GM12878 (cell line): ENCODE measurements around the gene ERC2.

Source experiments
- CBX5 ChIP-seq: sonication (generic); IDR thresholded peaks from 2 replicates; pipeline ENCODE4 v1.6.1; 2016; ENCODE audit warnings: low read depth, moderate library complexity, mild to moderate bottlenecking, inconsistent platforms
- CREB1 ChIP-seq: IDR thresholded peaks from 2 replicates; pipeline ENCODE4 v1.6.1; 2012; ENCODE audit warnings: low read depth, mild to moderate bottlenecking, inconsistent platforms
- ESRRA ChIP-seq: IDR thresholded peaks from 2 replicates; pipeline ENCODE4 v1.6.1; 2012; ENCODE audit warnings: mild to moderate bottlenecking, low read length, improper control_type of control experiment
- EZH2 ChIP-seq: IDR thresholded peaks from 2 replicates; pipeline ENCODE4 v1.6.1; 2012; ENCODE audit warnings: low read depth, mild to moderate bottlenecking, control low read depth, inconsistent platforms, low read length, borderline replicate concordance; ENCODE audit not compliant: control insufficient read depth
- POLR2A ChIP-seq: IDR thresholded peaks from 2 replicates; pipeline ENCODE4 v1.6.1; 2011; ENCODE audit warnings: low read depth, mild to moderate bottlenecking, low read length
- POLR2AphosphoS5 ChIP-seq: IDR thresholded peaks from 2 replicates; pipeline ENCODE4 v1.6.1; 2011; ENCODE audit warnings: mild to moderate bottlenecking, low read length, inconsistent platforms
- SIN3A ChIP-seq: IDR thresholded peaks from 2 replicates; pipeline ENCODE4 v1.6.1; 2012; ENCODE audit warnings: low read depth, low read length, improper control_type of control experiment
- SP1 ChIP-seq: IDR thresholded peaks from one replicate; pipeline ENCODE4 v1.6.1; 2011; ENCODE audit warnings: low read depth, low read length
- SRF ChIP-seq, 2 experiments: IDR thresholded peaks; 2 replicates each; pipeline ENCODE4 v1.6.1; 2011; ENCODE audit warnings: low read depth in 2 of 2, low read length in 2 of 2, mild to moderate bottlenecking in 1 of 2, moderate library complexity in 1 of 2
- TF ChIP-seq, protein P1 (sequence below), 3 experiments: IDR thresholded peaks in 2 of 3; conservative IDR thresholded peaks in 1 of 3; 2 replicates each; pipeline ENCODE4 v1.5.1; 2011; ENCODE audit warnings: low read depth in 3 of 3, low read length in 3 of 3, mild to moderate bottlenecking in 3 of 3, control low read depth in 2 of 3, moderate library complexity in 2 of 3, inconsistent platforms in 1 of 3, mixed read lengths in 1 of 3; ENCODE audit not compliant: control insufficient read depth in 2 of 3, insufficient read depth in 1 of 3; ENCODE audit errors: extremely low read depth in 1 of 3
- TF ChIP-seq, protein P2 (sequence below): fragments of 450-650 bp; IDR thresholded peaks from 2 replicates; pipeline ENCODE4 v1.6.1; 2017; ENCODE audit warnings: mild to moderate bottlenecking, low read depth, inconsistent platforms; ENCODE audit not compliant: poor library complexity, severe bottlenecking

DNA sequence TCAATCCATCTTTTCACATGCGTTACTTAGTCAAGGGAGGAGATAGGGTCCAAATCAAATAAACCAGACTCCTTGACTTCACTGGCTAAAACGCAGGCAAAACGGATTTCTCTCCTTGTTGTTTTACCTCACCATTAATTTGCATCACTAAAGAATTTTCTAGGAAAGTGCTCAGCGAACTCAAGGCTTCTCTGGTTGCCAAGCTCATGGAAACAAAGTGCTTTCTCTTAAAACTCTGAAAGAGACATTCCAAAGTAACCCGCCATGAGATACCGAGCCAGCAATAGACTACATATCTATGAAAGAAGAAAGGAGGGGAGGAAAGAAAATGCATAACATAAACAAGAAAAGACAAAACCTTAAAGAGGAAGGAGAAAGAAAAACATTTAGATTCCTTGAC is 769.4 kb downstream of the ERC2 start:
- TF ChIP-seq CREB1 (no peak), POLR2A (no peak), CBX5 (no peak), ESRRA (no peak), EZH2 (no peak), SIN3A (no peak), SP1 (no peak), POLR2AphosphoS5 (no peak), SRF (IDR thresholded peaks at IDR 0.05; ENCODE audit: low read depth in 2 of 2, low read length in 2 of 2) (no peak)
- TF ChIP-seq, protein P1, sequence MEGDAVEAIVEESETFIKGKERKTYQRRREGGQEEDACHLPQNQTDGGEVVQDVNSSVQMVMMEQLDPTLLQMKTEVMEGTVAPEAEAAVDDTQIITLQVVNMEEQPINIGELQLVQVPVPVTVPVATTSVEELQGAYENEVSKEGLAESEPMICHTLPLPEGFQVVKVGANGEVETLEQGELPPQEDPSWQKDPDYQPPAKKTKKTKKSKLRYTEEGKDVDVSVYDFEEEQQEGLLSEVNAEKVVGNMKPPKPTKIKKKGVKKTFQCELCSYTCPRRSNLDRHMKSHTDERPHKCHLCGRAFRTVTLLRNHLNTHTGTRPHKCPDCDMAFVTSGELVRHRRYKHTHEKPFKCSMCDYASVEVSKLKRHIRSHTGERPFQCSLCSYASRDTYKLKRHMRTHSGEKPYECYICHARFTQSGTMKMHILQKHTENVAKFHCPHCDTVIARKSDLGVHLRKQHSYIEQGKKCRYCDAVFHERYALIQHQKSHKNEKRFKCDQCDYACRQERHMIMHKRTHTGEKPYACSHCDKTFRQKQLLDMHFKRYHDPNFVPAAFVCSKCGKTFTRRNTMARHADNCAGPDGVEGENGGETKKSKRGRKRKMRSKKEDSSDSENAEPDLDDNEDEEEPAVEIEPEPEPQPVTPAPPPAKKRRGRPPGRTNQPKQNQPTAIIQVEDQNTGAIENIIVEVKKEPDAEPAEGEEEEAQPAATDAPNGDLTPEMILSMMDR (IDR thresholded peaks at IDR 0.05 in 2 of 3, conservative IDR thresholded peaks at IDR 0.05 in 1 of 3; ENCODE audit: control insufficient read depth in 2 of 3, extremely low read depth in 1 of 3, insufficient read depth in 1 of 3, low read depth in 3 of 3, low read length in 3 of 3), result no peak
- TF ChIP-seq, protein P2, sequence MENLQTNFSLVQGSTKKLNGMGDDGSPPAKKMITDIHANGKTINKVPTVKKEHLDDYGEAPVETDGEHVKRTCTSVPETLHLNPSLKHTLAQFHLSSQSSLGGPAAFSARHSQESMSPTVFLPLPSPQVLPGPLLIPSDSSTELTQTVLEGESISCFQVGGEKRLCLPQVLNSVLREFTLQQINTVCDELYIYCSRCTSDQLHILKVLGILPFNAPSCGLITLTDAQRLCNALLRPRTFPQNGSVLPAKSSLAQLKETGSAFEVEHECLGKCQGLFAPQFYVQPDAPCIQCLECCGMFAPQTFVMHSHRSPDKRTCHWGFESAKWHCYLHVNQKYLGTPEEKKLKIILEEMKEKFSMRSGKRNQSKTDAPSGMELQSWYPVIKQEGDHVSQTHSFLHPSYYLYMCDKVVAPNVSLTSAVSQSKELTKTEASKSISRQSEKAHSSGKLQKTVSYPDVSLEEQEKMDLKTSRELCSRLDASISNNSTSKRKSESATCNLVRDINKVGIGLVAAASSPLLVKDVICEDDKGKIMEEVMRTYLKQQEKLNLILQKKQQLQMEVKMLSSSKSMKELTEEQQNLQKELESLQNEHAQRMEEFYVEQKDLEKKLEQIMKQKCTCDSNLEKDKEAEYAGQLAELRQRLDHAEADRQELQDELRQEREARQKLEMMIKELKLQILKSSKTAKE, result no peak
